Stimulated activated CD8-positive, alpha-beta memory T cell treated with anti-CD3 and anti-CD28 coated beads, Interleukin-4, amount 100 ng/mL, for 4 hours (primary cell): ENCODE measurements around the gene AAMP.
"Not testable (repeated sequence)": the region's sequence is repeated elsewhere in the genome, so short reads cannot be mapped to it uniquely, and the experiment has no call there.

ENCODE experiments used
- DNase-seq, 2 donors: peaks; one replicate each; pipeline ENCODE4 v3.0.0-alpha.2; 2020; ENCODE audit warnings: low read depth in 2 of 2, low spot score in 1 of 2

AAMP gene

GRCh38 chr2:218275371-218276072, 5.6 kb upstream of the AAMP start:
- DNase-seq, result no peak

- no peak for DNase-seq
These were observed 4.6 kb upstream of the AAMP start for GRCh38 chr2:218274586-218274985.

- DNase-seq, result no peak
These were observed 3.9 kb upstream of the AAMP start for GRCh38 chr2:218273908-218274249.

- not testable (repeated sequence) for DNase-seq
These were observed 3.4 kb upstream of the AAMP start for GRCh38 chr2:218273214-218273907.

- DNase-seq, result peak; percentile 59 to 61
These were observed 2.7 kb upstream of the AAMP start for GRCh38 chr2:218272531-218273212.

- no peak for DNase-seq
These were observed 2.1 kb upstream of the AAMP start for GRCh38 chr2:218271865-218272530.

GRCh38 chr2:218271487-218271797, 1.5 kb upstream of the AAMP start:
- no peak for DNase-seq

- no peak for DNase-seq
These were observed 967 bp upstream of the AAMP start for GRCh38 chr2:218270721-218271486.

- no peak for DNase-seq
These were observed 2.7 kb downstream of the AAMP start for GRCh38 chr2:218267259-218267658.

GRCh38 chr2:218266316-218266979, 3.5 kb downstream of the AAMP start:
- no peak for DNase-seq

- no peak for DNase-seq
These were observed 4.3 kb downstream of the AAMP start for GRCh38 chr2:218265626-218266025.

- no peak for DNase-seq
These were observed 5.0 kb downstream of the AAMP start for GRCh38 chr2:218264773-218265561.

- DNase-seq, result no peak
These were observed 5.9 kb downstream of the AAMP start for GRCh38 chr2:218263817-218264641.

- DNase-seq, result no peak
These were observed 7.0 kb downstream of the AAMP start for GRCh38 chr2:218262631-218263586.

GRCh38 chr2:218262237-218262600, 7.7 kb downstream of the AAMP start:
- DNase-seq, result no peak

GRCh38 chr2:218261423-218262236, 8.3 kb downstream of the AAMP start:
- DNase-seq, result no peak

GRCh38 chr2:218260742-218261422, 9.1 kb downstream of the AAMP start, which contains the start of gene GPBAR1:
TSS of gene GPBAR1 (plus strand) at chr2:218261015. CDS start at chr2:218262725, 1,710 bp downstream.
- no peak for DNase-seq
